GM19463 (cell line): ENCODE measurements around the gene ZNF808.
A peak's percentile ranks its signal among the peaks of the same experiment; 100 is the strongest.
"Not testable (repeated sequence)": the region's sequence is repeated elsewhere in the genome, so short reads cannot be mapped to it uniquely, and the experiment has no call there.

Source experiments
- ATAC-seq: cut with Tn5 transposase; IDR thresholded peaks from one replicate; pipeline ENCODE4 v1.9.1; 2021; ENCODE audit warnings: mild to moderate bottlenecking, moderate library complexity; ENCODE audit not compliant: unreplicated experiment

ZNF808 gene

DNA sequence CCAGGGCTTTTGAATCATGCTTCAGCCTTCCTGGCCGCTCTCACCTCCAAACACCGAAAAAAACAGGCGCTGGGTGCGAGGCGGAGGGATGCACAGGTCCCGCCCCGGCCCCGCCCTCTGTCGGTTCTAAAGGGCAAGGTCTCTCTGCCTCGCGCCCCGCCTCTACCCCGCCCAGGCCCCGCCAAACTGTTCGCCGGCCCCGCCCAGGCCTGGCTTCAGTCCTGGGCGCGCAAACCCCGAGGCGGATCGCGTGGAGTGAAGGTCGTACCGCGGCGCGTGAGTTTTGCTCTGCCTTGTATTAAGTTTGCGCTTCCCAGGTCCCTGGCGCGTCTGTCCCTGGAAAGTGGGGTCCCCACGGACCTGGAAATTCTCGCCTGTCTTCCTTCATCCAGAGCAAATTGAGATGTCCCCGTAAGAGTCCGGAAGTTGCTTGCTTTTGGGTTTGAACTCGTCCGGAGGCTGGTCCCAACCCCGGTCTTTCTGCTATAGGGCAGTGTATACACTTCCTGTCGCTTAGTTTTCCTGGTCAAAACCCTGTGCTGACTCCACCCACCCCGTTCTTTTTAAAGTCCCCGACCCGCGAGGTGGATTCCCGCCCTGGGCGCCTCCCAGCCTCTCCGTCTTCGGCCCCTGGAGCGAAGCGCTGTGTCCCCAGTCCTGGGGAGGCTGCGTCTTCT, 8.4 kb downstream of the ZNF808 start:
- ATAC-seq = peak; percentile 87

DNA sequence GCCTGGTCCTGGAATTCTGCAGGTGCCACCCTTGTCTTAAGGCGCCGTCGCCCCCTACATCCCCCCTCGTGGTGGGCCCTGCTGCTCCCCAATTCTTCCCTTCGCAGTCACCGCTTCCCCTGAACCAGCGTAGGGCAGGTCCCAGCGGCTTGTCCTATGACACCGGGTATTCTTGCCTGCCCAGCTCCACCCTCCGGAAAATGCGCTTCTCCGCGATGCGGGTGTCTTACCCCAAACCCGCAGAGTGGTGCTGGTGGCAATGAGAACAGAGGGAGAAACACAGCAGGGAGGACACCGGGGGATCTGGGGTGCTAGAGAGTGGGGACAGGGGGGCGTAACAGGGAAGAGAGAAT, 9.0 kb downstream of the ZNF808 start:
- peak; percentile 30 for ATAC-seq

DNA sequence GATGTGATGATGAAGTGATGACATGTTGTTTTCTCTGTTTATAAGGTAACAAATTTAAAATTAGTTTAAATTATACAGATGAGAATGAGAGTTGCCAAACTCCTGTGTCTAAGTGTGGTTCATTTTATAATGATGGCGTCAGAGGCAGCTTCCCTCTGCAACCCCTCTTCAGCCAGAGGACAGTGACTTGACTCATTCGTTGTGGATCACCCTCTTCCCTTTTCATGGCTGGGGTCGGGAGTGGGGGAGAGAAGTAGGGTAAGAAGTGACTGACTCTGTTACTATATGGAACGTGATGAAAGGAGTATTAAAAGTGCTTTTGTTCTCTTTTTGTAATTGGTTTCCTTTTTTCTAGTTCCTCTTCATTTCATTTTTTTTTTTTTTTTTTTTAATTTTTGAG, 11.3 kb downstream of the ZNF808 start:
- not testable (repeated sequence) for ATAC-seq

DNA sequence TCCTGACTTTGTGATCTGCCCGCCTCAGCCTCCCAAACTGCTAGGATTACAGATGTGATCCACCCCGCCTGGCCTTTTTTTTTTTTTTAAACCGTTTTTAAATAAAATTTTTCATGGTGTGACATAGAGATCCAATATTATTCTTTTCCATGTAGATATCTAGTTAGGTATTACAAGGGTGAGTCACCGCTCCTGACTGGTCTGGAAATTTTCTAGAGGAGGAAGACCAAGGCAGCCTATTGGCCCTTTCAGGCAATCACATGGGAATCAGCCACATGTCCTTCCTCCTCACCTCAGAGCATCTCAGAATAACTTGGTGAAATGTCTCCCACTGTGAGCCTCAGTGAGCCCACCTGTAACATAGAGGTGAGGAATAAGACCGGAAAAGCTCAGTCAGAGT, 13.7 kb downstream of the ZNF808 start:
- ATAC-seq = not testable (repeated sequence)

DNA sequence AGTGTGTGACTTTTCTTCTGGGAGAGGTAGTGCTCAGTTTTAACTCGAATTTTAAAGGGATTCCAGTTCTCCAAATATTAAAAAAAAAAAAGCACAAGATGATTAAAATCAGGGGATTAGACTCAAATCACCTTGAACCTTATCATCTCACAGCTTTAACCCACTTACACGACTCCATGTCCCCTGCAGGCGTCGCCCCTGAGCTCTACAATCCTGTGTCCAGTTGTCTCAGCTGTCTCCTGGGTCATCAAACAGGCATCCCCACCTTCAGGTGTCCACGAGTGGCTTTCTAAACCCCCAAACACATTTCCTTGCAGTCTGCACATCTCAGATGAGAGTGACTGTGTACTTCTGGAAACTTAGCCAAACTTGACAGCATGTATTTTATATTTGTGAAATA, 14.1 kb downstream of the ZNF808 start:
- no peak for ATAC-seq

DNA sequence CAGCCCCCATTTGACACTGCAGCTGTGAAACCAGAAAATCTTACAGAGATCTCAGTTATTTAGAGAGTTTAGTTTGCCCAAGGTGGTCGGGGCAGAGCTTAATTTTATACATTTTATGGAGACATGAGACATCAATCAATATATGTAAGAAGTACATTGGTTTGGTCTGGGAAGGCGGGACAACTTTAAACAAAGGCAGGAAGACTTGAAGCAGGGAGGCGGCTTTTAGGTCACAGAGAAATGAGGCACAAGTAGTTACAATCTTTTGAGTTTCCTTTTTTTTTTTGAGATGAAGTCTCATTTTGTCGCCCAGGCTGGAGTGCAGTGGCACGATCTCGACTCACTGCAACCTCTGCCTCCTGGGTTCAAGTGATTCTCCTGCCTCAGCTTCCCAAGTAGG, 15.1 kb downstream of the ZNF808 start:
- not testable (repeated sequence) for ATAC-seq

DNA sequence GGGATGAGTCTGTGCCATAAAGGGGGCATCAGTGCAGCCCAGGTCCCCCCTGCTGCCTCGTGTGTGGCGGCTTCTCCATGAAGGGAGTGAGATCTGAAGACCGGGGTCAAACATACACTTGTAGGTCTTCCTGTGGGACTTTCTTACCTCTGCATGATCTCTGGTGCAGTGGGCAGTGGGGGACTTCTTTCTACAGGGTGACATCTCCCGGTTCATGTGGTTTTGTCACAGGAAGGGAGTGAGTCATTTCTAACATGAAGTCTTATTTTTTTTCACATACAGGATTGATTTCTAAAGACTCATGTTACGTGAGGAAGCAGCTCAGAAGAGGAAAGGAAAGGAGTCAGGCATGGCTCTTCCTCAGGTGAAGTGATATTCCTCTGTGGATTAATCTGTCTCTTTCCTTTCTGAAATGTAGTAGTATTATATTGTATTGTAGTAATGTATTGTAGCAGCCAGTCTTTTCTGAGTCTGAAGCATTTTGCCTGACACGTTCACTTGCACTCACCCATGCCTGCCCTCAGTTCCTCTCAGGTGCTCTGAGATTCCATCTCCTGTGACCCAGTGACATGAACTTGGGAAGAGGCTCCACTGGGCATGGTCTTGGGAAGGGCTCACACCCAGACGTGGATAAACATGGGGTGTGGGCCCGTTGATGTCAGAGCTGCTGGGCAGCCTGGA, 15.7 kb downstream of the ZNF808 start:
- no peak for ATAC-seq

DNA sequence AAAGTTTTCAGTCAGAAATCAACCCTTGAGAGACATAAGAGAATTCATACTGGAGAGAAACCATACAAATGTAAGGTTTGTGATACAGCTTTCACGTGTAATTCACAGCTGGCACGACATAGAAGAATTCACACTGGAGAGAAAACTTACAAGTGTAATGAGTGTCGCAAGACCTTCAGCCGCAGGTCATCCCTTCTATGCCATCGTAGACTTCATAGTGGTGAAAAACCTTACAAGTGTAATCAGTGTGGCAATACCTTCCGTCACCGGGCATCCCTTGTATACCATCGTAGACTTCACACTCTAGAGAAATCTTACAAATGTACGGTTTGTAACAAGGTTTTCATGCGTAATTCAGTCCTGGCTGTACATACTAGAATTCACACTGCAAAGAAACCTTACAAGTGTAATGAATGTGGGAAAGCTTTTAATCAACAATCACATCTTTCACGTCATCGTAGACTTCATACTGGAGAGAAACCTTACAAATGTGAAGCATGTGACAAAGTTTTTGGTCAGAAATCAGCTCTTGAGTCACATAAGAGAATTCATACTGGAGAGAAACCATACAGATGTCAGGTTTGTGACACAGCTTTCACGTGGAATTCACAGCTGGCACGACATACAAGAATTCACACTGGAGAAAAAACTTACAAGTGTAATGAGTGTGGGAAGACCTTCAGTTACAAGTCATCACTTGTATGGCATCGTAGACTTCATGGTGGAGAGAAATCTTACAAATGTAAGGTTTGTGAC, 26.9 kb downstream of the ZNF808 start:
- no peak for ATAC-seq

DNA sequence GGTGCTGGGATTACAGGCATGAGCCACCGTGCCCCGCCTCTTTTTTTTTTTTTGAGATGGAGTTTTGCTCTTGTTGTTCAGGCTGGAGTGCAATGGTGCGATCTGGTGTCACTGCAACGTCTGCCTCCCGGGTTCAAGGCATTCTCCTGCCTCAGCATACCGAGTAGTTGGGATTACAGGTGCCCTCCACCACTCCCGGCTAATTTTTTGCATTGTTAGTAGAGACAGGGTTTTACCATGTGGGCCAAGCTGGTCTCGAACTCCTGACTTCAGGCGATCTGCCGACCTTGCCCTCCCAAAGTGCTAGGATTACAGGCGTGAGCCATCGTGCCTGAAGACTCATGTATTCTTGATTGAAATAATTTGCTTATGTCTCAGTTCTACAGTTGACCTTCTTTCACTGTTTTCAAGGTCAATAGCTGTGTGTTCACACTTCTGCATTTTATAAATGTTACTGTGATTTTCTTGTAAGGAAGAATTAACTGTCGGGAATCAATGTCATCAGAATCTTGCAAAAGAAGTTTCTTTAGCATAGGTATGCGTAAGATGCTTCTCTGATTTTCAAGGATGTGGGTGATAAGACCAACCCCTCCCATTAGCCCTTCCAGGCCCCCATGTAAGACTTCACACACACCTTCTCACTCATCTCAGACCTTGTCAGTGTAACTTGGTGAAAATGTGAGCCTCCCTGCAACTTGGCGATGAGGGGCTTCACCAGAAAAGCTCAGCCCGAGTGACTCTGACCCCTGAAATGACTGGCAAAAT, 29.9 kb downstream of the ZNF808 start:
- ATAC-seq = no peak

DNA sequence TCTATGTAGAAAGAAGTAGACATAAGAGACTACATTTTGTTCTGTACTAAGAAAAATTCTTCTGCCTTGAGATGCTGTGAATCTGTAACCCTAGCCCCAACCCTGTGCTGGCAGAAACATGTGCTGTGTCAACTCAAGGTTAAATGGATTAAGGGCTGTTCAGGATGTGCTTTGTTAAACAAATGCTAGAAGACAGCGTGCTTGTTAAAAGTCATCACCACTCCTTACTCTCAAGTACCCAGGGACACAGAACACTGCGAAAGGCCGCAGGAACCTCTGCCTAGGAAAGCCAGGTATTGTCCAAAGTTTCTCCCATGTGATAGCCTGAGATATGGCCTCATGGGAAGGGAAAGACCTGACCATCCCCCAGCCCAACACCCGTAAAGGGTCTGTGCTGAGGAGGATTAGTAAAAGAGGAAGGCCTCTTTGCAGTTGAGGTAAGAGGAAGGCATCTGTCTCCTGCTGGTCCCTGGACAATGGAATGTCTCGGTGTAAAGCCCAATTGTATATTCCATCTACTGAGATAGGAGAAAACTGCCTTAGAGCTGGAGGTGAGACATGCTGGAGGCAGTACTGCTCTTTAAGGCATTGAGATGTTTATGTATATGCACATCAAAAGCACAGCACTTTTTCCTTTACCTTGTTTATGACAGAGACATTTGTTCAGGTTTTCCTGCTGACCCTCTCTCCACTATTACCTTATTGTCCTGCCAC, 31.4 kb downstream of the ZNF808 start:
- not testable (repeated sequence) for ATAC-seq

DNA sequence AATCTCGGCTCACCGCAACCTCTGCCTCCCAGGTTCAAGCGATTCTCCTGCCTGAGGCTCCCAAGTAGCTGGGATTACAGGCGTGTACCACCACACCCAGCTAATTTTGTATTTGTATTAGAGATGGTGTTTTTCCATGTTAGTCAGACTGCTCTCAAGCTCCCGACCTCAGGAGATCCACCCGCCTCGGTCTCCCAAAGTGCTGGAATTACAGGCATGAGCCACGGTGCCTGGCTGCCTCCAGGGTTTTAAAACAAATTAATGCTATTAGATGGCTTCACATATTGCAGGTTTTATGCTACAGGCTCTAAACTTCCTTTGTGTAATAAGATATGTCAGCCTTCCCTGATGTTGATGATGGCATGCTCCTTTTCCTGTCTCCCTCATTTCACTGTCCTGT, 34.1 kb downstream of the ZNF808 start:
- ATAC-seq = not testable (repeated sequence)

DNA sequence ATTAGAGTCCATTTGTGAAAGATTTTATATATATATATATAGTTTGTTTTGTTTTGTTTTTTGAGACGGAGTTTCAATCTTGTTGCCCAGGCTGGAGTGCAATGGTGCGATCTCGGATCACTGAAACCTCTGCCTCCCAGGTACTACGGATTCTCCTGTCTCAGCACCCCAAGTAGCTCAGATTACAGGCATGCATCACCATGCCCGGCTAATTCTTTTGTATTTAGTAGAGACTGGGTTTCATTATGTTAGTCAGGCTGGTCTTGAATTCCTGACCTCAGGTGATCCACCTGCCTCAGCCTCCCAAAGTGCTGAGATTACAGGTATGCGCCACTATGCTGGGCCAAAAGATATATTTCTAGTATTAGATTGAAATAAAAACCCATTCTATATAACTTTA, 38.7 kb downstream of the ZNF808 start:
- ATAC-seq = no peak

DNA sequence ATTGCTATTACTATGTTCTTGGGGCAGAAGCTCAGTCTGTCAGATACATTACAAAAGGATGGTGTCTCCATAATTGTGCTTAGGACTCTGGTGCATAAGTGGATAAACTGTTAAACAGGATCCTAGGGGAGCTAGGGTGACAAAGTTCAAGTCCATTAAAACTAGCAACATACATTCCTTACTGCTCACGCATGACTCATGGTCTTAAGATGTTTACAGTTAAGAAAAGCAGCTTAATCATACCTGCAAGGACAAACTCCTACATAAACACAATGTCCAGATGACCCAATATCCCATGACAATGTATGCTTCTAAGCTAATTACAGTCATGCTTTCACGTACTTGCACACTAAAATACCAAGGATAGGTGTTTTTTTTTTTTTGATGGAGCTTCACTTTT, 39.1 kb downstream of the ZNF808 start:
- no peak for ATAC-seq

DNA sequence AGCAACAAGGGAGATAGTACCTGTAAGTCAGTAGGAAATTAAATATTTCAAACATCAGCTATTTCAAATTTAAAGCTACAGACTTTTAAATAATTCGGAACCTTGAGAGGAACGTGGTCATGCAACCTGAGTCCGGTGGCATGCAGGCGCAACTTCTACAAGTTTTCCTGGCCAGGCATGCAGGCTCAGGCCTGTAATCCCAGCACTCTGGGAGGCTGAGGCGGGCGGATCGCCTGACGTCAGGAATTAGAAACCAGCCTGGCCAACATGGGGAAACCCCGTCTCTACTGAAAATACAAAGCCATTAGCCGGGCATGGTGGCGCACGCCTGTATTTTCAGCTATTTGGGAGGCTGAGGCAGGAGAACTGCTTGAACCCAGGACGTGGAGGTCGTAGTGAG, 40.5 kb downstream of the ZNF808 start:
- ATAC-seq = no peak

DNA sequence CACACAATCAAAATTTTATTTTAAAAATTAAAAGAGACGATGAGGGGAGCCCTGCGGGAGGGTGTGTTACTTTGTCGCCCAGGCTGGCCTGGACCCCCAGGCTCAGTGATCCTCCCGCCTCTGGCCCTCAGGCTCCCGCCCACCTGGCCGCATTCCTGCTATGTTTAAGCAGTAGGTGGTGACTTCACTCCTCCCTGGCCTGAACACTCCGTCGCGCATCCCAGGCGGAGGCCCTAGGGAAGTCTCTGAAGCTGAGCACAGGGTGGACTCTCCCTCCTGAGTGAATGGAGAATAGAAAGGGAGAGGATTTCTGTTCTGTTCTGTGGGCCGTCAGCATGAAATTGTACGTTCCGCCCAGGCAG, 42.2 kb downstream of the ZNF808 start:
- not testable (repeated sequence) for ATAC-seq

DNA sequence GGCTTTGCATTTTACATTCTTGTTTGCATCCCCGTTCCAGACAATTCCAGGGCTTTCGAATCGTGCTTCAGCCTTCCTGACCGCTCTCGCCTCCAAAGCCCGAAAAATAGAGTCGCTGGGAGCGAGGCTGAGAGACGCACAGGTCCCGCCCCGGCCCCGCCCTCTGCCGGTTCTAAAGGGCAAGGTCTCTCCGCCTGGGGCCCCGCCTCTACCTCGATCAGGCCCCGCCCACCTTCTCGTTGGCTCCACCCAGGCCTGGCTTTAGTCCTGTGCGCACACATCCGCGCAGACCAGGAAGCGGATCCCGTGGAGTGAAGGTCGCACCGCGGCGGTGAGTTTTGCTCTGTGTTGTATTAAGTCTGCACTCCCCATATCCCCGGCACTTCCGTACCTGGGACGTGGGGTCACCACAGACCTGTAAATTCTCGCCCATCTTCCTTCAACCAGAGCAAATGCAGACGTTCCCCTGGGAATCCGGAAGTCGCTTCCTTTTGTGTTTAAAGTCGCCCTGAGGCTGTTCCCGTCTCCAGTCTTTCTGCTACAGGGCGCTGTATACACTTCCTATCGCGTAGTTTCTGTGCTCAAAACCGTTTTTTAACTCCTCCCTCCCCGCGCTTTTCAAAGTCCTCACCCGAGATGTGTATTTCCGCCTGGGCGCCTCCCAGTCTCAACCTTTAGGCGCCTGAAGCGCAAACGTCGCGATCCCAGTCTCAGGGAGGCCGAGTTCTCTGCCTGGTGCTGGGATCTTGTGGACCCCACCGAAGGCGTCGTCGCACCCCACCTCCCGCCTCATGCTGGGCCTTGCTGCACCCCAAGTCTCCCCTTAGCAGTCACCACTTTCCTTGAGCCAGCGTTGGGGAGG, 42.8 kb downstream of the ZNF808 start, which contains the start of gene ZNF701:
TSS of gene ZNF701 (plus strand) at position 288 of the 862 bp plus-strand sequence. CDS start 3,861 bp downstream, outside the sequence.
- ATAC-seq = peak; percentile 97

DNA sequence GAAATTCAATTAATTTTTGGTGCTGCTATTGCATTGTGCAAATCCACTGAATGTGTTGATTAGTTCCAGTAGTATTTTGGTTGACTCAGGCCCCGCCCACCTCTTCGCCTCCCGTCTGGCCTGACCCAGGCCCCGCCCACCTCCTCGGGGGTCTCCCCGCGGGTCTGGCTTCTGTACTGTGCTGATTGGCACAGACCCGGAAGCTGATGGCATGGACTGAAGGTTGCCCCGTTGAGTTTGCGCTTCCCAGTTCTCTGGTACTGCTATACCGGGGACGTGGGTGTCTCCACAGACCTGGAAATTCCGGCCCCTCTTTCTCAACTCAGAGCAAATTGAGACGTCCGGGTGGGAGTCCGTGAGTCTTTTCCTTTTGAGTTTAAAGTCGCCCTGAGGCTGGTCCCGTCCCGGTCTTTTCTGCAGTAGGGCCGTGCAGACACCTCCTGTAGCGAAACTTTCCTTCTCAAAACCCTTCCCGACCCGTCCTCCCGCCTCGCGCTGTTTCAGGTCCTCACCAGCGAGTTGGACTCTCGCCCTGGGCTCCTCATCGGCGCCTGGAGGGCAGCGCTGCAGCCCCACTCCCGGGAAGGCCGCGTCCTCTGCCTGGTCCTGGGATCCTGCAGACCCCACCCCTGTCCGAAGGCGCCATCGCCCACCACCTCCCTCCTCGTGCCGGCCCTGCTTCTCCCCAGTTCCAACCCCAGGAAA, 57.4 kb downstream of the ZNF808 start:
- no peak for ATAC-seq

DNA sequence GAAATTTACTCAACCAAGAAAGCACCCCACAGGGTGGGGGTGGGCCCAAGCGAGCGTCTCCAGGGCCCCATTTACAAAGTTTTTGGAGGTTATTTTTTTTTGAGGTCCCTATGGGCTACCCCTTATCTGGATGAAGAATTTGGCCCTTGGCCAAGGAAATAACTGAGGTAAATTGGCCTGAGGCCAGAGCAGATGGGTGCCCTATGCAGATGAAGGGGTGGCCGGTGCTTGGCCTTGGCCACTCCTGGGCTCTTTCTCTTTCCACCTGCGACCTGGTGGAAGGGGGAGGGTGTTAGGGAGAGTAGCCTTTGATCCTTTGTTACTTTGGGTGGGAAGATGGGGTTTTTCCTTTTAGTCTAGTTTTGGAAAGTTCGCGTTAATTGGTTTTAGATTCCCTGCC, 58.1 kb downstream of the ZNF808 start:
- ATAC-seq = no peak

DNA sequence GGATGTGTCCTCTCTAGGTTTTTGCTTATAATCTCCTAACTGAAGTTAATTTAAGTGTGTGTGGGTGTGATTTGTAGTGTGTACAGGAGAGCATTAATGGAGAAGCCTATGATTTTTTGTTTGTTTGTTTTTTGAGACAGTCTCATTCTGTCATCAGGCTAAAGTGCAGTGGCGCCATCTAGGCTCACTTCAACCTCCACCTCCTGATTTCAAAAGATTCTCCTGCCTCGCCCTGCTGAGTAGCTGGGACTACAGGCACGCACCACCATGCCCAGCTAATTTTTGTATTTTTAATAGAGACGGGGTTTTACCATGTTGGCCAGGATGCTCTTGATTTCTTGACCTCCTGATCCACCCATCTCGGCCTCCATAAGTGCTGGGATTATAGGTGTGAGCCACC, 63.3 kb downstream of the ZNF808 start:
- ATAC-seq = no peak
